ENCODE results near the gene CADM2.

Gene CADM2

GRCh38 chr3:84985795-84986194, 27.0 kb downstream of the CADM2 start:
- no peak for DNase-seq

- DNase-seq = no peak
These were observed 29.1 kb downstream of the CADM2 start for GRCh38 chr3:84987706-84988504.

GRCh38 chr3:84989102-84989501, 30.3 kb downstream of the CADM2 start:
- DNase-seq = no peak

- DNase-seq = no peak
These were observed 32.7 kb downstream of the CADM2 start for GRCh38 chr3:84991422-84991900.

GRCh38 chr3:84993956-84994355, 35.2 kb downstream of the CADM2 start:
- no peak for DNase-seq

- DNase-seq = no peak
These were observed 39.8 kb downstream of the CADM2 start for GRCh38 chr3:84998545-84998944.

GRCh38 chr3:85003479-85003878, 44.7 kb downstream of the CADM2 start:
- no peak for DNase-seq

- no peak for DNase-seq
These were observed 45.4 kb downstream of the CADM2 start for GRCh38 chr3:85004147-85004546.

GRCh38 chr3:85005946-85006345, 47.2 kb downstream of the CADM2 start:
- DNase-seq = no peak

- no peak for DNase-seq
These were observed 48.7 kb downstream of the CADM2 start for GRCh38 chr3:85007195-85008094.

GRCh38 chr3:85020828-85021227, 62.0 kb downstream of the CADM2 start:
- no peak for DNase-seq

GRCh38 chr3:85030052-85030451, 71.3 kb downstream of the CADM2 start:
- no peak for DNase-seq

GRCh38 chr3:85037203-85037602, 78.4 kb downstream of the CADM2 start:
- DNase-seq = no peak

- DNase-seq = no peak
These were observed 82.2 kb downstream of the CADM2 start for GRCh38 chr3:85041001-85041400.

- no peak for DNase-seq
These were observed 82.8 kb downstream of the CADM2 start for GRCh38 chr3:85041562-85042055.

GRCh38 chr3:85050821-85051220, 92.0 kb downstream of the CADM2 start:
- DNase-seq = no peak

GRCh38 chr3:85051786-85052185, 93.0 kb downstream of the CADM2 start:
- no peak for DNase-seq

- no peak for DNase-seq
These were observed 94.8 kb downstream of the CADM2 start for GRCh38 chr3:85053626-85054025.

- DNase-seq = no peak
These were observed 95.8 kb downstream of the CADM2 start for GRCh38 chr3:85054579-85054978.

GRCh38 chr3:85068911-85069310, 110.1 kb downstream of the CADM2 start:
- no peak for DNase-seq

- no peak for DNase-seq
These were observed 115.2 kb downstream of the CADM2 start for GRCh38 chr3:85074003-85074402.

GRCh38 chr3:85075663-85076062, 116.9 kb downstream of the CADM2 start:
- DNase-seq = no peak

- no peak for DNase-seq
These were observed 118.2 kb downstream of the CADM2 start for GRCh38 chr3:85077018-85077417.

All from CD4-positive, alpha-beta T cell treated with Interleukin-17A for 4 hours (primary cell).